Cardiac muscle cell (in vitro differentiated cells and primary cell): ENCODE measurements around the gene MACROD2. TPM values are rescaled to one million over a fixed set of nuclear protein-coding genes. Genes with fewer than 3 reads are reported as not detected.

Experiments
- DNase-seq, 2 donors: peaks; one replicate each; pipeline versions ENCODE4 v3.0.0 to v3.0.0-alpha.2; 2010 to 2017; ENCODE audit warnings: low read depth in 1 of 2, low spot score in 1 of 2
- H3K27ac ChIP-seq: fragments of 200-600 bp; sonication (generic); 2 replicates; pipeline ENCODE4 v1.5.1; 2016
- H3K27me3 ChIP-seq: fragments of 200-600 bp; sonication (generic); 2 replicates; pipeline ENCODE4 v1.6.0; 2016; ENCODE audit warnings: control low read depth
- H3K36me3 ChIP-seq: fragments of 200-600 bp; sonication (generic); 2 replicates; pipeline ENCODE4 v1.5.1; 2016; ENCODE audit warnings: control low read depth
- H3K4me1 ChIP-seq: fragments of 200-600 bp; sonication (generic); 2 replicates; pipeline ENCODE4 v1.8.1; 2017; ENCODE audit warnings: low read depth, mild to moderate bottlenecking, mixed run types
- H3K4me3 ChIP-seq: fragments of 200-600 bp; sonication (generic); 2 replicates; pipeline ENCODE4 v1.5.1; 2016; ENCODE audit warnings: mild to moderate bottlenecking
- H3K9me3 ChIP-seq: fragments of 200-600 bp; sonication (generic); 2 replicates; pipeline ENCODE4 v1.5.1; 2017; ENCODE audit warnings: low read depth, mild to moderate bottlenecking, control low read depth
- CTCF ChIP-seq: IDR thresholded peaks from 2 replicates; pipeline ENCODE4 v1.5.1; 2012; ENCODE audit warnings: low read depth, mild to moderate bottlenecking, low read length
- polyA plus RNA-seq: library from polyadenylated mRNA; unstranded; fragments of >200 nt; fragmentation: Nextera tagmentation; extraction: Ambion mirVana; gene quantifications from 2 replicates; pipeline ENCODE4 v1.2.1, GENCODE V29; 2016
- total RNA-seq: library from RNA; depleted of rRNA; stranded (reverse); fragments of >200 nt; gene quantifications from 2 replicates; pipeline ENCODE4 v1.2.3, GENCODE V29; 2016

The MACROD2 gene
- total and polyA plus RNA-seq, 2 experiments from 2014 or later: 9.3 to 14.4 TPM

DNA sequence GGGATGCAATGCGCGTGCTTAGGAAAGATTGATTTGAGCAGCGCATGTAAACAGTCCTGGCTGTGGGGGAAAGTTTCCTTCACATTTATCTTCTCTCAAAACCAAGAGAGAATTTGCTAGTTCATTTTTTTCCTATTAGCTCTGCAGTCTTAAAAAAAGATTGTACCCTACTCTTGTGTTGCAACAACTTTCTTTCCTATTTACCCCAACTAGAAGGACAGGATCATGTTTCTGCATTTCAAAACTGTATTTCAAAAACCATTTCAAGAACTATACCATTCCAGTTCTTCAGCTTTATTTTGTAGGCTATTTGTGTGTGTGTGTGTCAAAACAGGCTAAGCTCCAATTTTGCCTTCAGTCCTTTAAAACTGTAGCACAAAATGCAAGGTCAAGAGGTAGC lies 2104.8 kb downstream of the MACROD2 start:
- no peaks in the 10 kb centered on the region for H3K9me3 ChIP-seq
- no peak for TF ChIP-seq CTCF
- H3K4me1 ChIP-seq: peaks cover 20% of the 10 kb centered on the region
- H3K4me3 ChIP-seq: no peak overlapping the region
- no peak overlapping the region for H3K27ac ChIP-seq
- no peak for DNase-seq
- no peaks in the 10 kb centered on the region for H3K36me3 ChIP-seq
- no peaks in the 10 kb centered on the region for H3K27me3 ChIP-seq

DNA sequence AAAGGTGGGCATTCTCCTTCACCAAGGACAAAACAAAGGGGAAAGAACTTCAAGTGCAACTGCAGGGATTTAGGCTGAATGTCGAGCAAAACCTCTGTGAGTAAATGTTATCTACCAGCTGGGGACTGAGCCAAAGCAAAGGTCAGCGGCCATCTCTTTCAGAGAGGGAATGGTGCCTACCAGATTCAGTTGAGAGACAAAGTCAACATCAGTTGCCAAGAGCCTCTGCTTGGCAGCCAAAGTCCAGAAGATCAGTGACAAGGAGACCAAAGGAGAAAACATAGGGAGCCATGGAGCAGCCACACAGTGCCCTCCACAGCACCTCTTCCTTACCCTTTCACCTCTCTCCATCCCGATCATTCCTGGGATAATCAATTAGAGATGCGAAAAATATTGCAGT lies 2105.5 kb downstream of the MACROD2 start:
- DNase-seq: no peak
- Histone ChIP-seq H3K27me3 (no peaks in the 10 kb centered on the region), H3K27ac (no peak overlapping the region), H3K4me3 (no peak overlapping the region), H3K4me1 (peaks cover 20% of the 10 kb centered on the region), H3K36me3 (no peaks in the 10 kb centered on the region), H3K9me3 (no peaks in the 10 kb centered on the region)
- no peak for TF ChIP-seq CTCF

Other genes with a start within 250 kb of the MACROD2 start
- 2.8 and 16.6 TPM in 2 replicates for gene ESF1, start 210.6 kb upstream of the MACROD2 start, total RNA-seq
- 9.2 and 10.4 TPM in 2 replicates for gene ESF1, start 210.6 kb upstream of the MACROD2 start, polyA plus RNA-seq
- gene NDUFAF5, start 210.5 kb upstream of the MACROD2 start, total RNA-seq: 30.0 and 45.8 TPM in 2 replicates
- gene NDUFAF5, start 210.5 kb upstream of the MACROD2 start, polyA plus RNA-seq: 54.6 and 60.7 TPM in 2 replicates
- gene SEL1L2, start 4.9 kb upstream of the MACROD2 start, total RNA-seq: not detected in 2 replicates
- not detected in 2 replicates for gene SEL1L2, start 4.9 kb upstream of the MACROD2 start, polyA plus RNA-seq